ENCODE measurements around the gene CDC25C.

DNA sequence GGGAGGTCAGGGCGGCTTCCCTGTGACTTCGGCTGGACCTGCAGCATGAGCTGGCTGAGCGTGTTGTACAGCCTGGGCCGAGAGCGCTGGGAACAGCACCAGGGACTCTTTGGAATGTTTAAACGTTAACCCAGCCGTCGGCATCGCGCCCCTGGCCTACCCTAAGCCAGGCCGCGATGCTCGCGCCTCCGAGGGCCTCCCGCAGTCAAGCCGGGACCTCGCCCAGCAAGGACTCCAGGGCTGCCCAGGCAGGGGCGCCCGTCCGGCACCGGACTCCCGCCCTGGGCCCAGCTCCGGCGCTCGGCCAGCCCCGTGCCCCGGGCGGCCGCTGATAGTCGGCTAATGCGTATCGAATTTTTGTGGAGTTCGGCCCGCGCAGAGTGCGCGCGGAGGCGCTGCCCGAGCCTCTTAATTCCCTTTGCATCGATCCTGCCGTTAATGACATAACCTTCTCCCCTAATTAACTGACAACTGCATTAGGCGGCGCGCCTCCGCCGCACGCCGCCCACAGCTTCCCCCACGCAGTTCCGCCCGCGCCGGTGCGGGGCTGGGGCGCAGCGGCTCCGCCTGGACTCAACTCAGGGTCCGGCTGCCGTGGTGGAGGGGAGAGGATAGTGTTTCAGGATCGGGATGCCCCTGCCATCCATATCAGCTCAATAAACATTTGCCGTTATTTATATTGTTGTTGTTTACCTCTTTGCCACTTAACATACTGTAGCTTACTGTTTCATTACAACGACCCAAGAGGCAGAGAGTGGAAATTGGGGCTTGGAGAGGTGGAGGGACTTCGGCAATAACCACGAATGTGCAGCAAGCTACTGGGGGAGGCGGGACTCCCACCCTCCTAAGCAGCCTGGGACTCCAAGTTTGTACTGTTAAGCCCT is 89.7 kb downstream of the CDC25C start:
- TF ChIP-seq, protein P1, sequence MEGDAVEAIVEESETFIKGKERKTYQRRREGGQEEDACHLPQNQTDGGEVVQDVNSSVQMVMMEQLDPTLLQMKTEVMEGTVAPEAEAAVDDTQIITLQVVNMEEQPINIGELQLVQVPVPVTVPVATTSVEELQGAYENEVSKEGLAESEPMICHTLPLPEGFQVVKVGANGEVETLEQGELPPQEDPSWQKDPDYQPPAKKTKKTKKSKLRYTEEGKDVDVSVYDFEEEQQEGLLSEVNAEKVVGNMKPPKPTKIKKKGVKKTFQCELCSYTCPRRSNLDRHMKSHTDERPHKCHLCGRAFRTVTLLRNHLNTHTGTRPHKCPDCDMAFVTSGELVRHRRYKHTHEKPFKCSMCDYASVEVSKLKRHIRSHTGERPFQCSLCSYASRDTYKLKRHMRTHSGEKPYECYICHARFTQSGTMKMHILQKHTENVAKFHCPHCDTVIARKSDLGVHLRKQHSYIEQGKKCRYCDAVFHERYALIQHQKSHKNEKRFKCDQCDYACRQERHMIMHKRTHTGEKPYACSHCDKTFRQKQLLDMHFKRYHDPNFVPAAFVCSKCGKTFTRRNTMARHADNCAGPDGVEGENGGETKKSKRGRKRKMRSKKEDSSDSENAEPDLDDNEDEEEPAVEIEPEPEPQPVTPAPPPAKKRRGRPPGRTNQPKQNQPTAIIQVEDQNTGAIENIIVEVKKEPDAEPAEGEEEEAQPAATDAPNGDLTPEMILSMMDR (IDR thresholded peaks at IDR 0.05), result no peak
- TF ChIP-seq FOSL2 (IDR thresholded peaks at IDR 0.05) (no peak), FOSL2 (CRISPR knock-in tag; IDR thresholded peaks at IDR 0.05) (no peak), RNF2 (IDR thresholded peaks at IDR 0.05; ENCODE audit: borderline replicate concordance, low read depth) (no peak), KDM5A (IDR thresholded peaks at IDR 0.05) (no peak), BHLHE40 (IDR thresholded peaks at IDR 0.05; ENCODE audit: low read depth, low read length) (no peak), TP53 (CRISPR knock-in tag; IDR thresholded peaks at IDR 0.05) (no peak), RCOR1 (IDR thresholded peaks at IDR 0.05; ENCODE audit: low read depth, low read length) (no peak), CEBPB (IDR thresholded peaks at IDR 0.05) (no peak), POLR2A (IDR thresholded peaks at IDR 0.05; ENCODE audit: low read length) (no peak), HEYL (CRISPR knock-in tag; IDR thresholded peaks at IDR 0.05) (no peak)
- TF ChIP-seq, protein P2, sequence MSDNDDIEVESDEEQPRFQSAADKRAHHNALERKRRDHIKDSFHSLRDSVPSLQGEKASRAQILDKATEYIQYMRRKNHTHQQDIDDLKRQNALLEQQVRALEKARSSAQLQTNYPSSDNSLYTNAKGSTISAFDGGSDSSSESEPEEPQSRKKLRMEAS (IDR thresholded peaks at IDR 0.05), result 0 out of 2 replicates have a peak, but pooled peaks have one; percentile 14
- TF ChIP-seq, protein P3, sequence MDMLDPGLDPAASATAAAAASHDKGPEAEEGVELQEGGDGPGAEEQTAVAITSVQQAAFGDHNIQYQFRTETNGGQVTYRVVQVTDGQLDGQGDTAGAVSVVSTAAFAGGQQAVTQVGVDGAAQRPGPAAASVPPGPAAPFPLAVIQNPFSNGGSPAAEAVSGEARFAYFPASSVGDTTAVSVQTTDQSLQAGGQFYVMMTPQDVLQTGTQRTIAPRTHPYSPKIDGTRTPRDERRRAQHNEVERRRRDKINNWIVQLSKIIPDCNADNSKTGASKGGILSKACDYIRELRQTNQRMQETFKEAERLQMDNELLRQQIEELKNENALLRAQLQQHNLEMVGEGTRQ (IDR thresholded peaks at IDR 0.05), result no peak

Data from A549 (cell line).